ENCODE data around the gene ZNF763. TPM values are rescaled to one million over a fixed set of nuclear protein-coding genes. Genes with fewer than 3 reads are reported as not detected.
"Not testable (repeated sequence)": the region's sequence is repeated elsewhere in the genome, so short reads cannot be mapped to it uniquely, and the experiment has no call there.

Gene ZNF763
- 1 to 10 TPM; 1.9 to 5.6 (median 3.8) TPM for total RNA-seq

- 4% methylated on average over 14 of the region's 47 CpGs for WGBS
- H3K4me1 ChIP-seq: peaks cover 26% of the 10 kb centered on the region
- no peaks in the 10 kb centered on the region for H3K27me3 ChIP-seq
- peak within 1 kb of the TSS; percentile 91 for H3K27ac ChIP-seq
- DNase-seq (ENCODE audit: low spot score in 2 of 2): peak; percentile 96 to 97
- no peaks in the 10 kb centered on the region for H3K9me3 ChIP-seq
- H3K36me3 ChIP-seq: no peaks in the 10 kb centered on the region
- TF ChIP-seq POLR2A (IDR thresholded peaks at IDR 0.05): peak in 1 of 2 donors; percentile 33
- TF ChIP-seq POLR2AphosphoS5 (IDR thresholded peaks at IDR 0.05): no peak
- TF ChIP-seq, protein P1, sequence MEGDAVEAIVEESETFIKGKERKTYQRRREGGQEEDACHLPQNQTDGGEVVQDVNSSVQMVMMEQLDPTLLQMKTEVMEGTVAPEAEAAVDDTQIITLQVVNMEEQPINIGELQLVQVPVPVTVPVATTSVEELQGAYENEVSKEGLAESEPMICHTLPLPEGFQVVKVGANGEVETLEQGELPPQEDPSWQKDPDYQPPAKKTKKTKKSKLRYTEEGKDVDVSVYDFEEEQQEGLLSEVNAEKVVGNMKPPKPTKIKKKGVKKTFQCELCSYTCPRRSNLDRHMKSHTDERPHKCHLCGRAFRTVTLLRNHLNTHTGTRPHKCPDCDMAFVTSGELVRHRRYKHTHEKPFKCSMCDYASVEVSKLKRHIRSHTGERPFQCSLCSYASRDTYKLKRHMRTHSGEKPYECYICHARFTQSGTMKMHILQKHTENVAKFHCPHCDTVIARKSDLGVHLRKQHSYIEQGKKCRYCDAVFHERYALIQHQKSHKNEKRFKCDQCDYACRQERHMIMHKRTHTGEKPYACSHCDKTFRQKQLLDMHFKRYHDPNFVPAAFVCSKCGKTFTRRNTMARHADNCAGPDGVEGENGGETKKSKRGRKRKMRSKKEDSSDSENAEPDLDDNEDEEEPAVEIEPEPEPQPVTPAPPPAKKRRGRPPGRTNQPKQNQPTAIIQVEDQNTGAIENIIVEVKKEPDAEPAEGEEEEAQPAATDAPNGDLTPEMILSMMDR (IDR thresholded peaks at IDR 0.05): no peak
- no peak for TF ChIP-seq EP300 (IDR thresholded peaks at IDR 0.05)
- H3K4me3 ChIP-seq: peak within 1 kb of the TSS; percentile 71
Observed at GRCh38 chr19:11964858-11965645, at the start of gene ZNF763. Gene ZNF763, plus strand, starts transcription at chr19:11965040. Its CDS starts 169 bp downstream, at chr19:11965209.

DNA sequence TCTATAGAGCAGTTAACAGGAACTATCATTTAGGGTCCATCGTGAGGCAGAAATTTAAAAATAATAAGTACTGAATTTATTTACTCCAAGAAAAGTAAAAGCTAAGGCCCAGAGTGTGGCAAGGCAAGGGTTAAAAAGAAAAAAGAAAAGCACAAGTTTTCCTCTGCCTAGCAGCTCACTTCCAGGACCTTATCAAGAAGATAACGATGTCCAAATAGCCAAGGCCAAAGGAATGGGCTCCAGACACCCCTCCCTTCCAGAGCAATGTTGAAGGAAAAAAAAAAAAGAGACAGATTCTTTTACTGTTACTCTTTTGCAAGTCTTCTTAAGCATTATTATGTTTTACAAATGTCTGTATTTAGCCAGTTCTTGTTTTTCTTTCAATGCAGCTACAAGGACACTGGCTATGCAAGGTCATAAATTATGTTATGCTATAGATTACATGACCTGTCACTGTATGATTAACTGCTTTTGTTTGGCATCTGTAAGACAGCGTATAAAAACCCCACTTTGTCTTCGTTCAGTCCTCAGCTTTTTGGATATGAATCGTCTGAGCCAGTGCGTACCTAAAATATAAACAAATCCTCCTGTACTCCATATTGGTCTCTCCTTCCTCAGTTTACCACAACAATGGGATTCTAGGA, 42.9 kb upstream of the ZNF763 start:
- 40% methylated on average over 6 of the region's 6 CpGs for WGBS
- no peak for DNase-seq (ENCODE audit: low spot score in 2 of 2)
- H3K27me3 ChIP-seq: no peaks in the 10 kb centered on the region
- no peak overlapping the region for H3K4me3 ChIP-seq
- no peaks in the 10 kb centered on the region for H3K9me3 ChIP-seq
- no peaks in the 10 kb centered on the region for H3K36me3 ChIP-seq
- no peak overlapping the region for H3K27ac ChIP-seq
- H3K4me1 ChIP-seq: peaks cover 28% of the 10 kb centered on the region
- TF ChIP-seq, protein P1 (IDR thresholded peaks at IDR 0.05): no peak
- no peak for TF ChIP-seq EP300 (IDR thresholded peaks at IDR 0.05)
- TF ChIP-seq POLR2A (IDR thresholded peaks at IDR 0.05): no peak
- no peak for TF ChIP-seq POLR2AphosphoS5 (IDR thresholded peaks at IDR 0.05)

DNA sequence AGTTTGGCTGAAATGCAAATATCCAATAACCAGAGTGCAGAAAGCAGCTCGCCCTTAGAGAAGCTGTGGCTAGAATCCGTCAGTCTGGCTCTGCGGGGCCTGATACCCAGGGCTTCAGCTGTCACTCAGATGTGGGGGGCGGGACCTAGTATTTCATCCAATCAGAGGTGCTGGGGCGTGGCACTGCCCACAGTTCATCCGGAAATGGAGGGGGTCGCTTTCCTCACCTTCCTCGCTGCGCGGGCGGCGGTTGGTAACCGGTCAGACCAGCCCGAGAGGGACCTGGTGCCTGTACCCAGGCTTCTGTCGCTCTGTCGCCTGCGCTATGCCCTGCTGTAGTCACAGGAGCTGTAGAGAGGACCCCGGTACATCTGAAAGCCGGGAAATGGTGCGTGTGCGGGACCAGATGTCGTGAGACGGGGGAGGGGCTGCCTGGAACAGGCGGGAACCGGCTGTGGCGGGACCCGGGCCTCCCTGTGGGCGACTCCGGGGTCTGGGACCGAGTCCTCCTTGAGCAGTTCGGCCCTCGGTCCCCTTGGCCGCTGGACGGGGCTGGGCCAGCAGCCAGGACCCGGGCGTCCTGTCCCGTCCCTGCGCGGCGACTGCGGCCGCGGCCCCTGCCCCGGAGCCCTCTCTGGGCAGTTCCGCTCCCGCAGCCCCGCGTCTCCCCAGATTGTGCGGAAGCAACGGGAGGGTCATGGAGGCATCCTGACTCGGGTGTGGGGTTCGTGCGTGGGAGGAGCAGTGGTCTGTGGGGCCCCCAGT, 39.8 kb upstream of the ZNF763 start, which contains the start of gene ZNF700:
Gene ZNF700, plus strand, starts transcription at position 222 of the 765 bp plus-strand sequence. Its CDS starts 104 bp downstream, at position 326.
- TF ChIP-seq POLR2A (IDR thresholded peaks at IDR 0.05) (peak in 1 of 2 donors; percentile 74), EP300 (IDR thresholded peaks at IDR 0.05) (no peak), POLR2AphosphoS5 (IDR thresholded peaks at IDR 0.05) (peak in 1 of 3 donors; percentile 70)
- H3K4me3 ChIP-seq: peak within 1 kb of the TSS; percentile 99
- peak within 1 kb of the TSS; percentile 96 for H3K27ac ChIP-seq
- under 1% methylated on average over 15 of the region's 53 CpGs for WGBS
- no peaks in the 10 kb centered on the region for H3K36me3 ChIP-seq
- peaks cover 34% of the 10 kb centered on the region for H3K4me1 ChIP-seq
- H3K9me3 ChIP-seq: no peaks in the 10 kb centered on the region
- no peaks in the 10 kb centered on the region for H3K27me3 ChIP-seq
- DNase-seq (ENCODE audit: low spot score in 2 of 2): peak; percentile 97 to 98

DNA sequence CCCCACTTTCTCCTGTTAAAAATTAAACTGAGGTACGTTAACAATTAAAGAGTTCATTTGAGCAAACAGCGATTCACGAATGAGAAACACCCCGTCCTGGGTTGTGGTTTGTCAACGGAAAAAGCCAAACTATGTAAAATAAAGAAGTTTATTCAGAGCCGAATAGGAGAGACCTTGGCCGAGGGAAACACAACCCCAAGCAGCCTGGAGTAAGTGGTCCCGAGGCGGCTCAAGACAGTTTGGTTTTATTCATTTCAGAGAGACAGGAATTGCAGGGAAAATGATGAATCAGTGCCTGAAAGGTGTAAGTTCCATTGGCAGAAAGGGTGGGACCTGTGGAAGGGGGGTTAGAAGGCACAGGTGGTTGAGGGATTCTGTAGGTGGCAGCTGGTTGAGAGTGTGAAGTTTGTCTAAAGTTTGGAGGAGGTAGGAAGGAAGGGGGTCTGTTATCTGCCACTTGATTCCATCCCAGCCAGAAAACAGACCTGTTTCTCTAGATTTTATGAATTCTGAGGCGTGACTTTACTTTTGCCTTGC, 39.1 kb upstream of the ZNF763 start:
- not testable (repeated sequence) for H3K27me3 ChIP-seq; H3K36me3 ChIP-seq; H3K9me3 ChIP-seq; DNase-seq (ENCODE audit: low spot score in 2 of 2)
- Histone ChIP-seq H3K27ac (peak overlapping the region; percentile 96), H3K4me3 (peak overlapping the region; percentile 99), H3K4me1 (peaks cover 34% of the 10 kb centered on the region)
- 7% methylated on average over 10 of the region's 10 CpGs for WGBS

DNA sequence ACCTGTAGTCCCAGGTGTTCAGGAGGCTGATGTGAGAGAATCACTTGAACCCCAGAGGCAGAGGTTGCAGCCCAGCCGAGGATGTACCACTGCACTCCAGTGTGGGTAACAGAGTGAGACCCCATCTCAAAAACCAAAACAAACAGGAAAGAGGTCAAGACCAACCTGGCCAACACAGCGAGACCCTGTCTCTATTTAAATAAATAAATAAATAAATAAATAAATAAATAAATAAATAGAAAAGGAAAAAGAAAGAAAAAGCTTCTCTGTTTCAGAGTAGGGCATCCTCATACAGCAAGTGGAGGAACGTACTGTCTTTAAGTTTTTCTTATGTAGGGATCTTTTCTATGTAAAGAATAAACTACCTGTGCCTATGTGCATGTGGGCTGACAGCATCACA, 37.6 kb upstream of the ZNF763 start:
- H3K27ac ChIP-seq: no peak overlapping the region
- no peak for DNase-seq (ENCODE audit: low spot score in 2 of 2)
- H3K4me3 ChIP-seq: no peak overlapping the region
- H3K4me1 ChIP-seq: peaks cover 34% of the 10 kb centered on the region
- WGBS: 93% methylated on average over 3 of the region's 3 CpGs
- H3K36me3 ChIP-seq: no peaks in the 10 kb centered on the region
- H3K9me3 ChIP-seq: no peaks in the 10 kb centered on the region
- no peaks in the 10 kb centered on the region for H3K27me3 ChIP-seq
- TF ChIP-seq EP300 (IDR thresholded peaks at IDR 0.05): no peak
- TF ChIP-seq, protein P1 (IDR thresholded peaks at IDR 0.05): no peak
- no peak for TF ChIP-seq POLR2A (IDR thresholded peaks at IDR 0.05)
- no peak for TF ChIP-seq POLR2AphosphoS5 (IDR thresholded peaks at IDR 0.05)
